ENCODE results near the gene CPXM2. TPM values are rescaled to one million over a fixed set of nuclear protein-coding genes. Genes with fewer than 3 reads are reported as not detected.

The CPXM2 gene
- total RNA-seq, 1 experiment from 2014 or later = 0.12 TPM

- ATAC-seq (no peak), DNase-seq (ENCODE audit: low read depth, low spot score) (no peak)
- no peaks in the 10 kb centered on the region for H3K9me3 ChIP-seq (ENCODE audit: control insufficient read depth in 1 of 2, insufficient read depth in 1 of 2, low read depth in 1 of 2, low read length in 2 of 2)
- H3K27me3 ChIP-seq (ENCODE audit: insufficient read depth, low read length) = peaks cover 82% of the 10 kb centered on the region
- H3K27ac ChIP-seq (ENCODE audit: low read depth, low read length) = no peak overlapping the region
- no peak overlapping the region for H2AFZ ChIP-seq (ENCODE audit: low read depth, low read length, poor library complexity, severe bottlenecking)
- CTCF ChIA-PET = no interaction called here
- H3K79me2 ChIP-seq (ENCODE audit: insufficient read depth, low read length) = no peaks in the 10 kb centered on the region
- BruUV-seq (replicated peaks) = no TSS peak
- no peak overlapping the region for H3K4me3 ChIP-seq (replicated peaks in 1 of 2; ENCODE audit: low read depth in 1 of 2, low read length in 2 of 2)
- no peak overlapping the region for H3K9ac ChIP-seq (ENCODE audit: low read length)
- no peak for TF ChIP-seq SRF (IDR thresholded peaks at IDR 0.05; ENCODE audit: low read depth)
- no peak for TF ChIP-seq EZH2phosphoT487 (IDR thresholded peaks at IDR 0.05; ENCODE audit: borderline replicate concordance)
- TF ChIP-seq CTCF (IDR thresholded peaks at IDR 0.05 in 2 of 3, conservative IDR thresholded peaks at IDR 0.05 in 1 of 3; ENCODE audit: borderline replicate concordance in 1 of 3, insufficient read depth in 1 of 3, low read depth in 2 of 3, low read length in 2 of 3) = no peak
- no peak for TF ChIP-seq TCF7L2 (IDR thresholded peaks at IDR 0.05; ENCODE audit: borderline replicate concordance, extremely low read depth, insufficient read depth, insufficient read length)
- TF ChIP-seq POLR2AphosphoS5 (IDR thresholded peaks at IDR 0.05; ENCODE audit: low read depth, low read length) = no peak
- no peak for TF ChIP-seq REST (IDR thresholded peaks at IDR 0.05; ENCODE audit: low read depth)
- no peak for TF ChIP-seq SIN3A (IDR thresholded peaks at IDR 0.05; ENCODE audit: low read depth)
- no peak for TF ChIP-seq CEBPB (IDR thresholded peaks at IDR 0.05; ENCODE audit: low read depth)
- no peak for TF ChIP-seq ATF3 (IDR thresholded peaks at IDR 0.05)
- TF ChIP-seq FOSL1 (IDR thresholded peaks at IDR 0.05; ENCODE audit: low read depth) = no peak
- TF ChIP-seq ZNF274 (IDR thresholded peaks at IDR 0.05; ENCODE audit: low read depth, low read length) = no peak
- no peak for TF ChIP-seq JUND (IDR thresholded peaks at IDR 0.05)
- TF ChIP-seq ZBTB33 (IDR thresholded peaks at IDR 0.05; ENCODE audit: extremely low read depth, insufficient replicate concordance, low read length) = no peak
- H3K4me1 ChIP-seq (ENCODE audit: control insufficient read depth in 1 of 2, insufficient read depth in 2 of 2, low read length in 2 of 2) = no peaks in the 10 kb centered on the region
- POLR2A ChIA-PET = no interaction called here
- H3K36me3 ChIP-seq (ENCODE audit: control insufficient read depth in 1 of 2, insufficient read depth in 2 of 2, low read length in 2 of 2) = no peaks in the 10 kb centered on the region
- no peaks in the 10 kb centered on the region for H3K9me2 ChIP-seq (ENCODE audit: insufficient read depth)
- intact Hi-C loops (cut with micrococcal nuclease) = no loop called here
- no peak overlapping the region for H3K4me2 ChIP-seq (ENCODE audit: low read length)
- no peaks in the 10 kb centered on the region for H4K20me1 ChIP-seq (ENCODE audit: insufficient read depth)
- RAD21 ChIA-PET (ENCODE audit: low non-redundant PET in 1 of 2, low total read pairs in 2 of 2, uncharacterized antibody in 2 of 2, unreplicated experiment in 2 of 2) = no interaction called here
Measured at GRCh38 chr10:123841560-123841959, 50.0 kb downstream of the CPXM2 start.

All from HCT116 (cell line).